Trophoblast cell (in vitro differentiated cells and primary cell): Measurements from ENCODE around the gene NCBP2.

Experiments
- DNase-seq, 2 donors: peaks; one replicate each; pipeline ENCODE4 v3.0.0-alpha.2; 2016
- H2AFZ ChIP-seq: 2 replicates; pipeline ENCODE4 v1.6.1; 2013; ENCODE audit warnings: low read length, moderate library complexity, mild to moderate bottlenecking; ENCODE audit not compliant: insufficient read depth, poor library complexity
- H2AK5ac ChIP-seq: 2 replicates; pipeline ENCODE4 v1.6.1; 2013; ENCODE audit warnings: mild to moderate bottlenecking, low read length
- H2BK120ac ChIP-seq: 2 replicates; pipeline ENCODE4 v1.6.1; 2013; ENCODE audit warnings: low read length, mild to moderate bottlenecking, moderate library complexity; ENCODE audit not compliant: insufficient read depth, poor library complexity
- H2BK12ac ChIP-seq: 2 replicates; pipeline ENCODE4 v1.6.1; 2013; ENCODE audit warnings: mild to moderate bottlenecking, low read length, moderate library complexity
- H2BK5ac ChIP-seq: 2 replicates; pipeline ENCODE4 v1.6.1; 2013; ENCODE audit warnings: low read length, low read depth, moderate library complexity, mild to moderate bottlenecking; ENCODE audit not compliant: poor library complexity
- H3K14ac ChIP-seq: 2 replicates; pipeline ENCODE4 v1.6.1; 2013; ENCODE audit warnings: mild to moderate bottlenecking, low read length
- H3K18ac ChIP-seq: 2 replicates; pipeline ENCODE4 v1.6.1; 2013; ENCODE audit warnings: mild to moderate bottlenecking, low read length
- H3K23ac ChIP-seq: 2 replicates; pipeline ENCODE4 v1.6.1; 2013; ENCODE audit warnings: low read length
- H3K27ac ChIP-seq: 2 replicates; pipeline ENCODE4 v1.5.1; 2013; ENCODE audit warnings: low read depth, mild to moderate bottlenecking, inconsistent platforms, low read length, moderate library complexity
- H3K27me3 ChIP-seq: 2 replicates; pipeline ENCODE4 v1.6.1; 2013; ENCODE audit warnings: inconsistent platforms, mild to moderate bottlenecking, low read length, moderate library complexity; ENCODE audit not compliant: insufficient read depth
- H3K36me3 ChIP-seq, 2 experiments: 1 replicate in 1 of 2; 2 replicates in 1 of 2; pipeline ENCODE4 v1.6.1; 2013; ENCODE audit warnings: low read length in 2 of 2, mild to moderate bottlenecking in 2 of 2, moderate library complexity in 1 of 2; ENCODE audit not compliant: insufficient read depth in 2 of 2, control insufficient read depth in 1 of 2
- H3K4ac ChIP-seq: 2 replicates; pipeline ENCODE4 v1.6.1; 2013; ENCODE audit warnings: low read depth, mild to moderate bottlenecking, low read length, moderate library complexity
- H3K4me1 ChIP-seq, 2 experiments: 1 replicate in 1 of 2; 2 replicates in 1 of 2; pipeline ENCODE4 v1.6.1; 2013; ENCODE audit warnings: low read length in 2 of 2, mild to moderate bottlenecking in 2 of 2, moderate library complexity in 1 of 2; ENCODE audit not compliant: insufficient read depth in 2 of 2, control insufficient read depth in 1 of 2
- H3K4me2 ChIP-seq: 2 replicates; pipeline ENCODE4 v1.6.1; 2013; ENCODE audit warnings: inconsistent platforms, mild to moderate bottlenecking, low read length, moderate library complexity
- H3K4me3 ChIP-seq: 2 replicates; pipeline ENCODE4 v1.5.1; 2013; ENCODE audit warnings: mild to moderate bottlenecking, low read depth, low read length, inconsistent platforms
- H3K79me1 ChIP-seq: one replicate; pipeline ENCODE4 v1.6.1; 2013; ENCODE audit warnings: low read length
- H3K79me2 ChIP-seq: 2 replicates; pipeline ENCODE4 v1.6.1; 2013; ENCODE audit warnings: low read length, mild to moderate bottlenecking; ENCODE audit not compliant: control insufficient read depth, insufficient read depth, poor library complexity
- H3K9ac ChIP-seq: 2 replicates; pipeline ENCODE4 v1.6.1; 2013; ENCODE audit warnings: mild to moderate bottlenecking, low read length
- H3K9me3 ChIP-seq: 2 replicates; pipeline ENCODE4 v1.6.1; 2013; ENCODE audit warnings: low read depth, mild to moderate bottlenecking, control low read depth, inconsistent platforms, low read length; ENCODE audit not compliant: insufficient read depth
- H4K12ac ChIP-seq: 2 replicates; pipeline ENCODE4 v1.6.1; 2013; ENCODE audit warnings: low read depth, mild to moderate bottlenecking, low read length, moderate library complexity
- H4K8ac ChIP-seq: 2 replicates; pipeline ENCODE4 v1.6.1; 2013; ENCODE audit warnings: low read depth, mild to moderate bottlenecking, low read length, moderate library complexity
- H4K91ac ChIP-seq: one replicate; pipeline ENCODE4 v1.6.1; 2013; ENCODE audit warnings: low read depth, mild to moderate bottlenecking, low read length, moderate library complexity
- WGBS: extraction: QIAGEN DNeasy Blood & Tissue Kit; methylation state at CpG from one replicate; pipeline ENCODE4 v1.1.7; 2013; ENCODE audit warnings: missing lambda C conversion rate; ENCODE audit not compliant: insufficient read length, insufficient coverage; ENCODE audit errors: extremely low coverage; 5-methylcytosine and 5-hydroxymethylcytosine counted together

The NCBP2 gene

DNA sequence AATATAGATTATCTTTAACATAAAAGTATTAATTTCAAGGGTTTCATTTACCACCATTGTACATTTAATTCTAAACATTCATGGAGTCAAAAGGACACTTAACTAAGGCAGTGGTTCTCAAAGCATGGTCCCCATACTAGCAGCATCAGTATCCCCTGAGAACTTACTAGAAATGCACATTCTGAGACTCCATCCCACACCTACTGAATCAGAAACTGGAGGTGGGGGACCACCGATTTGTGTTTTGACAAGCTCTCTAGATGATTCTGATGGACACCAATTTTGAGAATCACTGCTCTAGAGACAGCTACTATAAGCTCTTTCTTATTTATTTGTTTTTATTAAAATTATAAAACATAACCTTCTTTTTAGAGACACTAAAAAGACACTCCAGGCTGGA is 40.6 kb downstream of the NCBP2 start:
- H4K91ac ChIP-seq: no peak overlapping the region
- H3K27ac ChIP-seq: no peak overlapping the region
- no peak overlapping the region for H3K23ac ChIP-seq
- H3K27me3 ChIP-seq: no peaks in the 10 kb centered on the region
- H2BK12ac ChIP-seq: no peak overlapping the region
- no peaks in the 10 kb centered on the region for H3K9me3 ChIP-seq
- no peak overlapping the region for H2AK5ac ChIP-seq
- no peak overlapping the region for H2BK5ac ChIP-seq
- H3K4me1 ChIP-seq: no peaks in the 10 kb centered on the region
- no peak overlapping the region for H3K4ac ChIP-seq
- no peak overlapping the region for H4K12ac ChIP-seq
- H3K4me3 ChIP-seq: no peak overlapping the region
- no peak overlapping the region for H2BK120ac ChIP-seq
- H3K14ac ChIP-seq: no peak overlapping the region
- no peak overlapping the region for H2AFZ ChIP-seq
- DNase-seq: no peak
- no peak overlapping the region for H3K18ac ChIP-seq
- H3K79me2 ChIP-seq: no peaks in the 10 kb centered on the region
- no CpG with 5 or more reads among the region's 1 CpG for WGBS
- no peak overlapping the region for H4K8ac ChIP-seq
- H3K36me3 ChIP-seq: peaks cover 23 to 32% of the 10 kb centered on the region in 2 experiments
- H3K4me2 ChIP-seq: no peak overlapping the region
- H3K9ac ChIP-seq: no peak overlapping the region
- no peaks in the 10 kb centered on the region for H3K79me1 ChIP-seq

DNA sequence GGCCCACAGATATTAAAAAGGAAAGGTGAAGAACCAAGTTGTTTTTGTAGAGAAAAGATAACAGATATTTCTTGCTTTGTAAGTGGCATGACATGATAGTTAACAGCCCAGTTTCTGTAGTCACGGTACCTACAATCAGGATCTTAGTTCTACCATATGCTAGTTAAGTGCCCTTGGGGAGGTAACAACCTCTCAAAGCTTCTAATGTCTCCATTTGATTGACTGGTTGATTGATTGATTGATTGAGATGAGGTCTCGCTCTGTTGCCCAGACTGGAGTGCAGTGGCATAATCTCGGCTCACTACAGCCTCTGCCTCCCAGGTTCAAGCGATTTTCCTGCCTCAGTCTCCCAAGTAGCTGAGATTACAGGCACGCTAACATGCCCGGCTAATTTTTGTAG is 46.1 kb downstream of the NCBP2 start:
- H4K91ac ChIP-seq: no peak overlapping the region
- H3K14ac ChIP-seq: no peak overlapping the region
- H3K9ac ChIP-seq: no peak overlapping the region
- no peak overlapping the region for H3K4me2 ChIP-seq
- H2BK120ac ChIP-seq: no peak overlapping the region
- H2AFZ ChIP-seq: no peak overlapping the region
- no peak overlapping the region for H2BK12ac ChIP-seq
- H3K36me3 ChIP-seq: peaks cover 4 to 6% of the 10 kb centered on the region in 2 experiments
- H4K8ac ChIP-seq: no peak overlapping the region
- no peaks in the 10 kb centered on the region for H3K79me1 ChIP-seq
- no peak overlapping the region for H3K23ac ChIP-seq
- H3K27me3 ChIP-seq: no peaks in the 10 kb centered on the region
- H3K79me2 ChIP-seq: no peaks in the 10 kb centered on the region
- H3K9me3 ChIP-seq: no peaks in the 10 kb centered on the region
- H3K27ac ChIP-seq: no peak overlapping the region
- no peak overlapping the region for H2BK5ac ChIP-seq
- no CpG with 5 or more reads among the region's 6 CpGs for WGBS
- H3K4me1 ChIP-seq: peaks cover 0 to 3% of the 10 kb centered on the region in 2 experiments
- DNase-seq: no peak
- H3K4me3 ChIP-seq: no peak overlapping the region
- no peak overlapping the region for H4K12ac ChIP-seq
- H3K18ac ChIP-seq: no peak overlapping the region
- H2AK5ac ChIP-seq: no peak overlapping the region
- no peak overlapping the region for H3K4ac ChIP-seq

DNA sequence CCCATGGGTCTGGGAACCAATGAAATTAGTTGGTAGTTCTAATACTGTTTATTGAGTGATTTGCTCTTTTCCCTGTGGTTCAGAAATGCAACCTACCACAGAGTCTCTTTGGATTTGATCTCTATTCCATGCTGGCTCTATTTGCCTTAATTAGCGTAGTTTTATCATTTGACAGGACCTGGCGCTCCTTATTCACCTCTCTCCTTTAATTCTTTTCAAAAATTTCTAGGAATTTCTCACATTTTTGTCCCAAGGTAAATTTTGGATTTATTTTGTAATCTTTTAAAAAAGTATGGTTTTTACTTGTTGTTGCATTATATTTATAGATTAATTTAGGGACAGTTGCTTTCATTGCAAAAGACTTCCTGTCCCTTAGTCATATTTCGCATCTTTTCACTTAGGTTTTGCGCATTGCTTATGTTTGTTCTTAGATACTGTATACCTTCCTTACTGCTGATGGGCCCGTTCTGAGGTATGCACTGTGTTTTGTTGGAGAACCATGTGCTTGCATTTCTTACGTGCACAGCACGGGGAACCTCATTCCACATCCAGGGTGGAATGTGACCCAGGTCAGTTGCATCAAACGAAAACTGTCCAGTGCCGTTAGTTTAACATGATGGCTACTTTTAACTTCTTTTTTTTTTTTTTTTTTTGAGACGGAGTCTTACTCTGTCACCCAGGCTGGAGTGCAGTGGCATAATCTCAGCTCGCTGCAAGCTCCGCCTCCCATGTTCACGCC is 47.6 kb downstream of the NCBP2 start:
- no peak overlapping the region for H2BK120ac ChIP-seq
- no peak overlapping the region for H3K18ac ChIP-seq
- peak; percentile 84 to 93 for DNase-seq
- no peaks in the 10 kb centered on the region for H3K79me1 ChIP-seq
- no peak overlapping the region for H2AK5ac ChIP-seq
- H4K91ac ChIP-seq: no peak overlapping the region
- H3K9me3 ChIP-seq: no peaks in the 10 kb centered on the region
- WGBS: no CpG with 5 or more reads among the region's 13 CpGs
- no peak overlapping the region for H4K8ac ChIP-seq
- no peak overlapping the region for H3K4ac ChIP-seq
- no peaks in the 10 kb centered on the region for H3K27me3 ChIP-seq
- no peak overlapping the region for H2BK12ac ChIP-seq
- H2BK5ac ChIP-seq: no peak overlapping the region
- H3K4me1 ChIP-seq: peaks cover 0 to 3% of the 10 kb centered on the region in 2 experiments
- H3K36me3 ChIP-seq: peaks cover 0 to 2% of the 10 kb centered on the region in 2 experiments
- no peak overlapping the region for H3K14ac ChIP-seq
- H3K4me3 ChIP-seq: no peak overlapping the region
- no peak overlapping the region for H2AFZ ChIP-seq
- no peak overlapping the region for H3K4me2 ChIP-seq
- no peak overlapping the region for H4K12ac ChIP-seq
- no peak overlapping the region for H3K27ac ChIP-seq
- H3K9ac ChIP-seq: no peak overlapping the region
- H3K79me2 ChIP-seq: no peaks in the 10 kb centered on the region
- H3K23ac ChIP-seq: no peak overlapping the region

DNA sequence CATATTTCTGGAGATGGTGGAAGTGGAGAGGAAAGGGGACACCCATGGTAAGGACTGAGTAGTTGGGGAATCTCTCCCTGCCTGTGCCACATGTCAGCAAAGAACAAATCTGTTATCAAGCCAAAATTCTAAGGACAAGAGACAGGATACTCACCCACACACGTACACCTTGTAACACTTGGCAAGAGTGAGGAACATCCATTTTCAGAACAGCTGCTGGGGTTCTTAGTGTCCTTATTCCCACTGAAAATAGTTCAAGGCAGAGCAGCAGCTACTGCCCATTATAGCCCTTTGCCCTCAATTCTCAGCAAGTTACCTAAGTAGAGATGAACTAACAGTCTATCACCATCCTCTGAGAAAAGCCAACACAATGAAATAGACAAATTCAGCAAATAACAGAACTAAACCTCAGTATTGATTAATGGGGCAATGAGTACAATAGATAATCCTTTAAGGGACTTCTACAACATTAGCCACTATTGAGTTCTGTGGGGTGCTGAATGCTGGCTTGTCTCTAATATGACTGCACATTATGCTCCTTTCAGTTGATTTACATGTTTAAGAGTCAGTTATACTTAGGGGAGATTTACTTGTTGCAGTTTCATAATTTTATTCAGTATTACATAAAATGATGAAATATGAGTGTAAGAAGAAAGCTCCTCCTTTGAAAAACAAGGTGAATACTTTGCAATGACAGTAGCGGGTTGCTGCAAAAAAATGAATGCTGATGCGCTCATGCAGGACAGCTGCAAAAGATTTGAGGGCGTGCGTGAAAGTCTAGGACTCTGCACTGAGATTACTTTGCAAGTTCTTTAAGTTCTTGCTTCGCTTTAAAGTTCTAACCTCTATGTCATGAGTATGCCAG is 52.3 kb downstream of the NCBP2 start:
- DNase-seq: no peak
- no CpG with 5 or more reads among the region's 6 CpGs for WGBS

More for the DNA sequence above, 52.3 kb downstream of the NCBP2 start:
- H3K4me2 ChIP-seq: no peak overlapping the region
- H3K79me1 ChIP-seq: no peaks in the 10 kb centered on the region
- H3K4me1 ChIP-seq: peaks cover 0 to 5% of the 10 kb centered on the region in 2 experiments
- H3K18ac ChIP-seq: no peak overlapping the region
- no peak overlapping the region for H4K91ac ChIP-seq
- no peak overlapping the region for H3K4me3 ChIP-seq
- H3K9ac ChIP-seq: no peak overlapping the region
- no peak overlapping the region for H2BK5ac ChIP-seq
- H2BK12ac ChIP-seq: no peak overlapping the region
- H4K8ac ChIP-seq: no peak overlapping the region
- no peak overlapping the region for H3K14ac ChIP-seq
- H3K9me3 ChIP-seq: no peaks in the 10 kb centered on the region
- no peaks in the 10 kb centered on the region for H3K27me3 ChIP-seq
- peaks cover 9 to 10% of the 10 kb centered on the region in 2 experiments for H3K36me3 ChIP-seq
- no peaks in the 10 kb centered on the region for H3K79me2 ChIP-seq
- H2AFZ ChIP-seq: no peak overlapping the region
- H3K23ac ChIP-seq: peak overlapping the region; percentile 2
- no peak overlapping the region for H2BK120ac ChIP-seq
- H2AK5ac ChIP-seq: no peak overlapping the region
- no peak overlapping the region for H3K27ac ChIP-seq
- no peak overlapping the region for H3K4ac ChIP-seq
- no peak overlapping the region for H4K12ac ChIP-seq
